ENCODE measurements around the gene KCNQ1. TPM values are rescaled to one million over a fixed set of nuclear protein-coding genes. Genes with fewer than 3 reads are reported as not detected.

KCNQ1 gene
- total and polyA plus RNA-seq, 2 experiments from 2014 or later: not detected

DNA sequence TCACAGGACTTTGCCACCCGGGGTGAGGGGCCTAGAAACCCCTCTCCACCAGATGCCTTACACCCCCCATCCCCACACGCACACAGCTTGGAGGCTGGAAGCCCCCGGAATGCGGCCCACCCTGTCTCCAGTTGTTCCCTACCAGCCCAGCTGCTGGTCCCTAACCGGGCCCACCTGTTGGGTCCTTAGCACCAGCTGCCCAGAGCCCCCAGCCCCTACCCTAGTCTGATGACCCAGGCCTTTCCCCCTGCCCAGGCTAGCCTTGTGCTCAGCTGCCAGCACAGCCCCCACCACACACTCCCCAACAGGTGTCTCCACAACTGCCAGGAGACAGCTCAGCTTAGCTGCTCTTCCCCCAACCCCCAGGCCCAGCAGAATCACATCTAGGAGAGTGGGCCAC, 373.7 kb downstream of the KCNQ1 start:
- Histone ChIP-seq H3K79me2 (ENCODE audit: insufficient read depth) (no peaks in the 10 kb centered on the region), H3K27ac (no peak overlapping the region), H3F3A (ENCODE audit: insufficient read depth) (no peaks in the 10 kb centered on the region), H3K36me3 (ENCODE audit: low read depth) (no peaks in the 10 kb centered on the region), H3K4me3 (no peak overlapping the region), H3K27me3 (replicated peaks; ENCODE audit: insufficient read depth) (peaks cover 6% of the 10 kb centered on the region; the same call in 1 of the 2 replicates), H4K20me1 (ENCODE audit: insufficient read depth) (no peaks in the 10 kb centered on the region), H3K4me1 (ENCODE audit: insufficient read depth) (peaks cover 8% of the 10 kb centered on the region; the same call in 1 of the 2 replicates), H3K9me3 (ENCODE audit: low read depth) (no peaks in the 10 kb centered on the region), H3K9me2 (ENCODE audit: insufficient read depth) (no peaks in the 10 kb centered on the region), H3K9ac (no peak overlapping the region), H2AFZ (no peak overlapping the region), H3K4me2 (ENCODE audit: unreplicated experiment) (no peak overlapping the region)
- TF ChIP-seq EZH2 (IDR thresholded peaks at IDR 0.05; ENCODE audit: insufficient read depth, poor library complexity, severe bottlenecking) (no peak), EZH2phosphoT487 (IDR thresholded peaks at IDR 0.05; ENCODE audit: insufficient read depth, low read depth) (no peak)
- no peak for DNase-seq
- WGBS, 2 experiments (ENCODE audit: low coverage in 1 of 2, low lambda C conversion rate in 2 of 2, missing lambda C conversion rate in 2 of 2): 57 to 63% methylated on average over 5 of the region's 5 CpGs
- in situ Hi-C loops (cut with MboI): no loop called here

DNA sequence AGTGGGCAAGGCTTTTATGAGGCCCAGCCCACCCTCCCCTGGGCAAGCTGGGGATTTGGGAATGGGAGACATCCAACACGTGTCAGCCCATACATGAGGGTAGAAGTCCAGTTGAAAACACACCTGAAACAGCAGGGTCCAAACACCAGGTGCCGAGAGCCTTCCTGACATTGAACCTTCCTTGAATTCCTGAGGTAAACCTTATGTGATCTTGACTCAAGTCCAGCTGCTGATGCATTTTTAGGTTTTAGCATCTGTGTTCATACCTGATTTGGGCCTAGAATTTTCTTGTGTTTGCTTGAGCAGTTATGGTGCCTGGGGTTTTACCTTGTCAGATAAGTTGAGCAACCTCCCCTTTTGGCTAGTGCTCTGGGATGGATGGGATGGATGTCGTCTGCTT, 374.5 kb downstream of the KCNQ1 start:
- no peak for DNase-seq
- H2AFZ ChIP-seq: no peak overlapping the region
- H3K27me3 ChIP-seq (replicated peaks; ENCODE audit: insufficient read depth): peaks cover 6% of the 10 kb centered on the region; the same call in 1 of the 2 replicates
- H3K27ac ChIP-seq: no peak overlapping the region
- H4K20me1 ChIP-seq (ENCODE audit: insufficient read depth): no peaks in the 10 kb centered on the region
- 40 to 47% methylated on average over 3 of the region's 3 CpGs for WGBS, 2 experiments (ENCODE audit: low coverage in 1 of 2, low lambda C conversion rate in 2 of 2, missing lambda C conversion rate in 2 of 2)
- no peak overlapping the region for H3K4me2 ChIP-seq (ENCODE audit: unreplicated experiment)
- H3K9ac ChIP-seq: no peak overlapping the region
- no peaks in the 10 kb centered on the region for H3K36me3 ChIP-seq (ENCODE audit: low read depth)
- H3K4me1 ChIP-seq (ENCODE audit: insufficient read depth): peaks cover 8% of the 10 kb centered on the region; the same call in 1 of the 2 replicates
- in situ Hi-C loops (cut with MboI): no loop called here
- no peak overlapping the region for H3K4me3 ChIP-seq
- no peaks in the 10 kb centered on the region for H3K79me2 ChIP-seq (ENCODE audit: insufficient read depth)
- no peaks in the 10 kb centered on the region for H3K9me2 ChIP-seq (ENCODE audit: insufficient read depth)
- H3F3A ChIP-seq (ENCODE audit: insufficient read depth): no peaks in the 10 kb centered on the region
- no peaks in the 10 kb centered on the region for H3K9me3 ChIP-seq (ENCODE audit: low read depth)
- TF ChIP-seq EZH2 (IDR thresholded peaks at IDR 0.05; ENCODE audit: insufficient read depth, poor library complexity, severe bottlenecking): no peak
- TF ChIP-seq EZH2phosphoT487 (IDR thresholded peaks at IDR 0.05; ENCODE audit: insufficient read depth, low read depth): no peak

DNA sequence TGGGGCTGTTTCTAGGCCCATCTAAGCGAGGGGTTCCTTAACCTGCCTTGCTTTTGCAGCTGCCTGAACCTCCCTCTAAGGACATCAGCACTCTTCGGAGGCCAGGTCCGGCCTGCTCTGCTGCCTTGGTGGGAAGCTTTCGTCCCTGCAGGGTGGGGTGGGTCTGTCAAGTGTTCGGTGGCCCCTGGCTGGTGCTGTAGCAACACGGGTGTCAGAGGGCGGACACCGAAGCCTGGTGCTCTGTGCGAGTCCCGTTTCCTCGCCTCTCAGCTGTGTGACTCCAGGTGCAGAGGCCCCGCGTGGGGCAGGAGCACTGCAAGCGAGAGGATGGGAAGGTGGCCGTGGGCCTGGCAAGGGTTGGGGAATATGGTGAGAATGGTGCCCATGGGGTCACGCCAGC, 376.2 kb downstream of the KCNQ1 start:
- Histone ChIP-seq H3K79me2 (ENCODE audit: insufficient read depth) (no peaks in the 10 kb centered on the region), H3K9me3 (ENCODE audit: low read depth) (no peaks in the 10 kb centered on the region), H3K4me2 (ENCODE audit: unreplicated experiment) (no peak overlapping the region), H3K9me2 (ENCODE audit: insufficient read depth) (no peaks in the 10 kb centered on the region), H3F3A (ENCODE audit: insufficient read depth) (peaks cover 9% of the 10 kb centered on the region; the same call in 1 of the 2 replicates), H3K9ac (no peak overlapping the region), H3K4me1 (ENCODE audit: insufficient read depth) (peaks cover 21% of the 10 kb centered on the region), H4K20me1 (ENCODE audit: insufficient read depth) (no peaks in the 10 kb centered on the region), H3K36me3 (ENCODE audit: low read depth) (no peaks in the 10 kb centered on the region), H3K4me3 (no peak overlapping the region), H2AFZ (no peak overlapping the region), H3K27me3 (replicated peaks; ENCODE audit: insufficient read depth) (peaks cover 6% of the 10 kb centered on the region; the same call in 1 of the 2 replicates), H3K27ac (no peak overlapping the region)
- no peak for DNase-seq
- WGBS, 2 experiments (ENCODE audit: low coverage in 1 of 2, low lambda C conversion rate in 2 of 2, missing lambda C conversion rate in 2 of 2): 71 to 77% methylated on average over 16 of the region's 16 CpGs
- TF ChIP-seq EZH2 (IDR thresholded peaks at IDR 0.05; ENCODE audit: insufficient read depth, poor library complexity, severe bottlenecking): no peak
- no peak for TF ChIP-seq EZH2phosphoT487 (IDR thresholded peaks at IDR 0.05; ENCODE audit: insufficient read depth, low read depth)
- in situ Hi-C loops (cut with MboI): no loop called here

DNA sequence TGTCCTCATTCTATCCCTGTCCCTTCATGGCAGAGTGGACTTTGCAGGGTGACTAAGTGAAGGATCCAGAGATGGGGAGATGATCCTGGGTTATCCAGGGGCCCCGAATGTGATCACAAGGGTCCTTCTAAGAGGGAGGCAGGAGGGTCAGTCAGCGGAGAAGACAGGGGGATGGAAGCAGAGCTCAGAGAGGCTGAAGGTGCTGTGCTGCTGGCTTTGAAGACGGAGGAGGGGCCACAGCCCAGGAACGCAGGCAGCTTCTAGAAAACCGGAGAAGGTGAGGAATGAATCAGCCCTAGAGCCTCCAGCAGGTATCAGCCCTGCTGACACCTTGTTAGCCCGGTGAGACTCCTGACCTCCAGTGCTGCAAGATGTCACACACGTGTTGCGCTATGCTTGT, 377.1 kb downstream of the KCNQ1 start:
- H3K36me3 ChIP-seq (ENCODE audit: low read depth): no peaks in the 10 kb centered on the region
- H3K79me2 ChIP-seq (ENCODE audit: insufficient read depth): no peaks in the 10 kb centered on the region
- no peak for DNase-seq
- no peak overlapping the region for H3K27ac ChIP-seq
- WGBS, 2 experiments (ENCODE audit: low coverage in 1 of 2, low lambda C conversion rate in 2 of 2, missing lambda C conversion rate in 2 of 2): 71 to 77% methylated on average over 8 of the region's 8 CpGs
- H3K4me1 ChIP-seq (ENCODE audit: insufficient read depth): peaks cover 27% of the 10 kb centered on the region
- no peak overlapping the region for H3K4me3 ChIP-seq
- H4K20me1 ChIP-seq (ENCODE audit: insufficient read depth): no peaks in the 10 kb centered on the region
- no peak overlapping the region for H3K4me2 ChIP-seq (ENCODE audit: unreplicated experiment)
- peaks cover 6% of the 10 kb centered on the region; the same call in 1 of the 2 replicates for H3K27me3 ChIP-seq (replicated peaks; ENCODE audit: insufficient read depth)
- no peak overlapping the region for H2AFZ ChIP-seq
- in situ Hi-C loops (cut with MboI): no loop called here
- H3K9me2 ChIP-seq (ENCODE audit: insufficient read depth): no peaks in the 10 kb centered on the region
- H3F3A ChIP-seq (ENCODE audit: insufficient read depth): peaks cover 9% of the 10 kb centered on the region; the same call in 1 of the 2 replicates
- H3K9me3 ChIP-seq (ENCODE audit: low read depth): no peaks in the 10 kb centered on the region
- TF ChIP-seq EZH2phosphoT487 (IDR thresholded peaks at IDR 0.05; ENCODE audit: insufficient read depth, low read depth) (no peak), EZH2 (IDR thresholded peaks at IDR 0.05; ENCODE audit: insufficient read depth, poor library complexity, severe bottlenecking) (no peak)
- H3K9ac ChIP-seq: no peak overlapping the region
